ENCODE data around the gene TWIST2. TPM values are rescaled to one million over a fixed set of nuclear protein-coding genes. Genes with fewer than 3 reads are reported as not detected.

The TWIST2 gene
- total and polyA plus RNA-seq, 10 of the 15 experiments (the other 5 are each of a cell fraction or from before 2014, with no cell fraction given), result not detected

GRCh38 chr2:238875471-238876231 lies 27.8 kb downstream of the TWIST2 start (continued):
- no peak for TF ChIP-seq E2F4 (IDR thresholded peaks at IDR 0.05; ENCODE audit: low read depth, low read length)
- TF ChIP-seq BCL3 (IDR thresholded peaks at IDR 0.05; ENCODE audit: borderline replicate concordance, insufficient read depth, low read depth, low read length, poor library complexity, severe bottlenecking), result no peak
- no peak for TF ChIP-seq ZBTB4 (CRISPR knock-in tag; IDR thresholded peaks at IDR 0.05)
- TF ChIP-seq IKZF1 (conservative IDR thresholded peaks at IDR 0.05), result no peak

- FAIRE-seq, result no peak
- no peak overlapping the region for H2AFZ ChIP-seq (ENCODE audit: control insufficient read depth, low read depth, low read length)
- H3K36me3 ChIP-seq (ENCODE audit: control insufficient read depth in 2 of 2, insufficient read depth in 2 of 2, low read length in 1 of 2), result no peaks in the 10 kb centered on the region
- ChIA-PET CTCF (no interaction called here), SMC1A (ENCODE audit: uncharacterized antibody, unreplicated experiment) (no interaction called here), RAD21 (ENCODE audit: unreplicated experiment) (no interaction called here), POLR2A (no interaction called here)
- no peaks in the 10 kb centered on the region; the same call in 2 of the 3 replicates for H3K9me3 ChIP-seq (replicated peaks; ENCODE audit: control insufficient read depth, insufficient read depth, low read length)
- in situ Hi-C loops (cut with MboI), result no loop called here
- no peaks in the 10 kb centered on the region; a peak in 1 of 4 replicates for H3K27me3 ChIP-seq (replicated peaks in 1 of 2; ENCODE audit: control insufficient read depth in 2 of 2, insufficient read depth in 2 of 2, low read length in 1 of 2)
- TF ChIP-seq ATF2 (IDR thresholded peaks at IDR 0.05; ENCODE audit: low read length) (no peak), HCFC1 (IDR thresholded peaks at IDR 0.05; ENCODE audit: low read length) (no peak), SKIL (IDR thresholded peaks at IDR 0.05; ENCODE audit: low read depth, poor library complexity, severe bottlenecking) (no peak)
- no peak for ATAC-seq
- no peak for DNase-seq (ENCODE audit: low read depth, low spot score)
- H3K9ac ChIP-seq (ENCODE audit: control insufficient read depth, insufficient read depth, low read length), result no peak overlapping the region
- H3K4me3 ChIP-seq, result no peak overlapping the region
- WGBS (ENCODE audit: insufficient coverage, insufficient replicate concordance, low lambda C conversion rate, missing lambda C conversion rate), result 44% methylated on average over 3 of the region's 3 CpGs
- H3K27ac ChIP-seq (ENCODE audit: control insufficient read depth, insufficient read depth), result no peak overlapping the region
- H3K79me2 ChIP-seq (ENCODE audit: control insufficient read depth, insufficient read depth, low read length), result no peaks in the 10 kb centered on the region
- intact Hi-C loops (cut with micrococcal nuclease; ENCODE audit: unreplicated experiment), result no loop called here
- H3K4me2 ChIP-seq (ENCODE audit: control insufficient read depth, insufficient read depth), result no peak overlapping the region
- no TSS peak for BruUV-seq (replicated peaks)
- no peaks in the 10 kb centered on the region for H3K4me1 ChIP-seq (ENCODE audit: control insufficient read depth, insufficient read depth, low read length)
- no peaks in the 10 kb centered on the region for H4K20me1 ChIP-seq (ENCODE audit: control insufficient read depth, insufficient read depth)
Measured at GRCh38 chr2:238876232-238876630, 28.3 kb downstream of the TWIST2 start.
